Measurements from ENCODE around the gene GPC1. TPM values are rescaled to one million over a fixed set of nuclear protein-coding genes. Genes with fewer than 3 reads are reported as not detected.

GPC1 gene
- total RNA-seq, 1 donor from 2014 or later: 89.9 TPM

DNA sequence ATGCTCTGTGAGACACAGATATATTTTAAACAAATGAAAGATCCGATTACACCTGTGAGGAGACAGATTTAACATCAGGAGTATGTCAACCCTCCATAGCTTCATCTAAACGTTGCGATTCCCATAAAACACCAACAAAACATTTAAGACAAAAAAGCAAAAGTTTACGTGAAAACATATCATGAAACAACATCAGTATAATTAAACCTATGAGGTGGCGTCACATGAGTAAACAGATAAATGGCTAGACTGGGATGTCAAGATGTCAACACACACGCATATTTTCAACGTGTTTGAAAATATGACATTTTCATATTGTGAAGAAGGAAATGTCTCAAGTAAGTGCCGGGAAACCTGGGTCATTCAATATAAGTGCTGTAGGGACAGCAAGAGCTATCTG, 25.5 kb upstream of the GPC1 start:
- H3K27me3 Mint-ChIP-seq (ENCODE audit: low read depth): no peaks in the 10 kb centered on the region
- H3K4me3 Mint-ChIP-seq: no peak overlapping the region
- no peak for DNase-seq (ENCODE audit: low read depth, low spot score)
- H3K27ac Mint-ChIP-seq (ENCODE audit: unreplicated experiment): no peak overlapping the region
- TF ChIP-seq, protein P1, sequence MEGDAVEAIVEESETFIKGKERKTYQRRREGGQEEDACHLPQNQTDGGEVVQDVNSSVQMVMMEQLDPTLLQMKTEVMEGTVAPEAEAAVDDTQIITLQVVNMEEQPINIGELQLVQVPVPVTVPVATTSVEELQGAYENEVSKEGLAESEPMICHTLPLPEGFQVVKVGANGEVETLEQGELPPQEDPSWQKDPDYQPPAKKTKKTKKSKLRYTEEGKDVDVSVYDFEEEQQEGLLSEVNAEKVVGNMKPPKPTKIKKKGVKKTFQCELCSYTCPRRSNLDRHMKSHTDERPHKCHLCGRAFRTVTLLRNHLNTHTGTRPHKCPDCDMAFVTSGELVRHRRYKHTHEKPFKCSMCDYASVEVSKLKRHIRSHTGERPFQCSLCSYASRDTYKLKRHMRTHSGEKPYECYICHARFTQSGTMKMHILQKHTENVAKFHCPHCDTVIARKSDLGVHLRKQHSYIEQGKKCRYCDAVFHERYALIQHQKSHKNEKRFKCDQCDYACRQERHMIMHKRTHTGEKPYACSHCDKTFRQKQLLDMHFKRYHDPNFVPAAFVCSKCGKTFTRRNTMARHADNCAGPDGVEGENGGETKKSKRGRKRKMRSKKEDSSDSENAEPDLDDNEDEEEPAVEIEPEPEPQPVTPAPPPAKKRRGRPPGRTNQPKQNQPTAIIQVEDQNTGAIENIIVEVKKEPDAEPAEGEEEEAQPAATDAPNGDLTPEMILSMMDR (conservative IDR thresholded peaks at IDR 0.05): no peak
- no peaks in the 10 kb centered on the region for H3K36me3 Mint-ChIP-seq (ENCODE audit: low read depth)
- peaks cover 6% of the 10 kb centered on the region for H3K4me1 Mint-ChIP-seq
- no peaks in the 10 kb centered on the region for H3K9me3 Mint-ChIP-seq

DNA sequence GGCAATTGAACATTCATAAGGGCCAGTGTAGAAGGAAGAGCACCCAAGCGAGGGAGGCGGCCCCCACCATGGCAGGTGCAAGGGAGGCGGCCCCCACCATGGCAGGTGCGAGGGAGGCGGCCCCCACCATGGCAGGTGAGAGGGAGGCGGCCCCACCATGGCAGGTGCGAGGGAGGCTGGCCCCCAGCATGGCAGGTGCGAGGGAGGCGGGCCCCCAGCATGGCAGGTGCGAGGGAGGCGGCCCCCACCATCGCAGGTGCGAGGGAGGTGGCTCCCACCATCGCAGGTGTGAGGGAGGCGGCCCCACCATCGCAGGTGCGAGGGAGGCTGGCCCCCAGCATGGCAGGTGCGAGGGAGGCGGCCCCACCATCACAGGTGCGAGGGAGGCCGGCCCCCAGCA, 24.7 kb upstream of the GPC1 start:
- H3K27ac Mint-ChIP-seq (ENCODE audit: unreplicated experiment): no peak overlapping the region
- H3K27me3 Mint-ChIP-seq (ENCODE audit: low read depth): no peaks in the 10 kb centered on the region
- H3K4me3 Mint-ChIP-seq: no peak overlapping the region
- no peaks in the 10 kb centered on the region for H3K9me3 Mint-ChIP-seq
- TF ChIP-seq, protein P1 (conservative IDR thresholded peaks at IDR 0.05): no peak
- H3K4me1 Mint-ChIP-seq: peaks cover 6% of the 10 kb centered on the region
- no peak for DNase-seq (ENCODE audit: low read depth, low spot score)
- no peaks in the 10 kb centered on the region for H3K36me3 Mint-ChIP-seq (ENCODE audit: low read depth)

GRCh38 chr2:240411261-240412160, 24.0 kb upstream of the GPC1 start:
- Mint-ChIP-seq H3K27ac (ENCODE audit: unreplicated experiment) (no peak overlapping the region), H3K4me3 (no peak overlapping the region), H3K9me3 (no peaks in the 10 kb centered on the region), H3K36me3 (ENCODE audit: low read depth) (no peaks in the 10 kb centered on the region), H3K27me3 (ENCODE audit: low read depth) (no peaks in the 10 kb centered on the region), H3K4me1 (peaks cover 6% of the 10 kb centered on the region)
- TF ChIP-seq, protein P1 (conservative IDR thresholded peaks at IDR 0.05): no peak
- DNase-seq (ENCODE audit: low read depth, low spot score): no peak

- Mint-ChIP-seq H3K27ac (ENCODE audit: unreplicated experiment) (no peak overlapping the region), H3K27me3 (ENCODE audit: low read depth) (no peaks in the 10 kb centered on the region), H3K4me1 (peaks cover 10% of the 10 kb centered on the region), H3K36me3 (ENCODE audit: low read depth) (no peaks in the 10 kb centered on the region), H3K4me3 (no peak overlapping the region), H3K9me3 (no peaks in the 10 kb centered on the region)
- DNase-seq (ENCODE audit: low read depth, low spot score): no peak
- TF ChIP-seq, protein P1 (conservative IDR thresholded peaks at IDR 0.05): no peak
These were observed 23.1 kb upstream of the GPC1 start for GRCh38 chr2:240412211-240412861.

- TF ChIP-seq, protein P1 (conservative IDR thresholded peaks at IDR 0.05): no peak
- Mint-ChIP-seq H3K4me3 (no peak overlapping the region), H3K4me1 (peaks cover 10% of the 10 kb centered on the region), H3K9me3 (no peaks in the 10 kb centered on the region), H3K27ac (ENCODE audit: unreplicated experiment) (no peak overlapping the region), H3K36me3 (ENCODE audit: low read depth) (no peaks in the 10 kb centered on the region), H3K27me3 (ENCODE audit: low read depth) (no peaks in the 10 kb centered on the region)
- DNase-seq (ENCODE audit: low read depth, low spot score): no peak
These were observed 22.3 kb upstream of the GPC1 start for GRCh38 chr2:240412975-240413812.

Measured in neural crest cell (in vitro differentiated cells).